ENCODE data around the gene ENPP3. TPM values are rescaled to one million over a fixed set of nuclear protein-coding genes. Genes with fewer than 3 reads are reported as not detected.

The ENPP3 gene
- total and polyA plus RNA-seq, 2 experiments from 2014 or later = not detected

DNA sequence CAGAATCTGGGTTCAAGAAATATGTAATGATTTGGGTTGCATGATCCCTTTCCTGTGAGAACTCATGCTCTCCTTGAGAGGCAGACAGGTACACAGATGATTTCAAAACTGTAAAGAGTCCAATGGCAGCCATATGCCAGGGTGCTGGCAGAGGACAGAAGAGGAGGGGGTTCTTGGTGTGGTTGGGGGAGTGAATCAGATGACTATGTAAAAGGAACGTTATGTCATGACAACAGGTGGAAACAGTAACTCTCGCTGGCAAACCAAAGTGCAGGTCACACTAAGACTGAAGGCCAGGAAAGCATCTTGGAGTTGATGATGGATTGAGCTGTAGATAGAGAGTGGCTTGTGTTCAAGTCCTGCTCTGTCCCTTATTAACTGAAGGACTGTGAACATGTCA, 43.8 kb downstream of the ENPP3 start (continued):
- TF ChIP-seq, protein P1, sequence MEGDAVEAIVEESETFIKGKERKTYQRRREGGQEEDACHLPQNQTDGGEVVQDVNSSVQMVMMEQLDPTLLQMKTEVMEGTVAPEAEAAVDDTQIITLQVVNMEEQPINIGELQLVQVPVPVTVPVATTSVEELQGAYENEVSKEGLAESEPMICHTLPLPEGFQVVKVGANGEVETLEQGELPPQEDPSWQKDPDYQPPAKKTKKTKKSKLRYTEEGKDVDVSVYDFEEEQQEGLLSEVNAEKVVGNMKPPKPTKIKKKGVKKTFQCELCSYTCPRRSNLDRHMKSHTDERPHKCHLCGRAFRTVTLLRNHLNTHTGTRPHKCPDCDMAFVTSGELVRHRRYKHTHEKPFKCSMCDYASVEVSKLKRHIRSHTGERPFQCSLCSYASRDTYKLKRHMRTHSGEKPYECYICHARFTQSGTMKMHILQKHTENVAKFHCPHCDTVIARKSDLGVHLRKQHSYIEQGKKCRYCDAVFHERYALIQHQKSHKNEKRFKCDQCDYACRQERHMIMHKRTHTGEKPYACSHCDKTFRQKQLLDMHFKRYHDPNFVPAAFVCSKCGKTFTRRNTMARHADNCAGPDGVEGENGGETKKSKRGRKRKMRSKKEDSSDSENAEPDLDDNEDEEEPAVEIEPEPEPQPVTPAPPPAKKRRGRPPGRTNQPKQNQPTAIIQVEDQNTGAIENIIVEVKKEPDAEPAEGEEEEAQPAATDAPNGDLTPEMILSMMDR (conservative IDR thresholded peaks at IDR 0.05; ENCODE audit: low read depth in 2 of 2) = no peak

DNA sequence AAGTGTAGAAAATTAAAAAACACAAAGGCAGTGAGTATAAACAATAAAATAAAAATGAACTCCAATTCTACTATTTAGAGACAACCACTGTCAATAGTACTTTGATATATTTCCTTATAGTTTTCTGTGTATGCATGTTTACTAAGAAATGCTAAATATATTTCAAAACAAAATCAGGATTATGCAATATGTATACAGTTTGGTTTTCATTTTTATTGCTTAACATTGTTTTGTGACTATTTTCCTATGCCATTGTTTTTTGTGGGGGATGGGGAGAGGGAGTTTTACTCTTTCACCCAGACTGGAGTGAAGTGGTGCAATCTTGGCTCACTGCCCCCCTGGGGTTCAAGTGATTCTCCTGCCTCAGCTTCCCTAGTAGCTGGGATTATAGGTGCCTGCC, 44.5 kb downstream of the ENPP3 start:
- no peak overlapping the region for H3K4me3 ChIP-seq
- ATAC-seq (no peak), DNase-seq (ENCODE audit: low spot score) (no peak)
- no peak overlapping the region for H2AFZ ChIP-seq
- H3K9me2 ChIP-seq (ENCODE audit: insufficient read depth) = no peaks in the 10 kb centered on the region; the same call in 1 of the 2 replicates
- no peak overlapping the region for H3K27ac ChIP-seq (ENCODE audit: low read depth)
- H3K4me2 ChIP-seq = no peak overlapping the region
- no peak overlapping the region for H3K4me3 Mint-ChIP-seq
- no peaks in the 10 kb centered on the region for H3F3A ChIP-seq (replicated peaks; ENCODE audit: low read depth)
- H3K4me1 ChIP-seq (ENCODE audit: insufficient read depth) = no peaks in the 10 kb centered on the region
- H3K4me1 Mint-ChIP-seq = peaks cover 18% of the 10 kb centered on the region
- no peaks in the 10 kb centered on the region for H3K79me2 ChIP-seq (replicated peaks; ENCODE audit: insufficient read depth)
- no peaks in the 10 kb centered on the region for H3K9me3 Mint-ChIP-seq
- no peaks in the 10 kb centered on the region for H4K20me1 ChIP-seq (replicated peaks; ENCODE audit: insufficient read depth)
- no peaks in the 10 kb centered on the region for H3K36me3 Mint-ChIP-seq (ENCODE audit: low read depth)
- H3K27me3 Mint-ChIP-seq (ENCODE audit: insufficient read depth, low read depth, poor library complexity) = peaks cover 3% of the 10 kb centered on the region
- no peak overlapping the region for H3K27ac Mint-ChIP-seq
- H3K27me3 ChIP-seq (ENCODE audit: insufficient read depth) = no peaks in the 10 kb centered on the region
- no peaks in the 10 kb centered on the region for H3K36me3 ChIP-seq (ENCODE audit: insufficient read depth)
- TF ChIP-seq, protein P2, sequence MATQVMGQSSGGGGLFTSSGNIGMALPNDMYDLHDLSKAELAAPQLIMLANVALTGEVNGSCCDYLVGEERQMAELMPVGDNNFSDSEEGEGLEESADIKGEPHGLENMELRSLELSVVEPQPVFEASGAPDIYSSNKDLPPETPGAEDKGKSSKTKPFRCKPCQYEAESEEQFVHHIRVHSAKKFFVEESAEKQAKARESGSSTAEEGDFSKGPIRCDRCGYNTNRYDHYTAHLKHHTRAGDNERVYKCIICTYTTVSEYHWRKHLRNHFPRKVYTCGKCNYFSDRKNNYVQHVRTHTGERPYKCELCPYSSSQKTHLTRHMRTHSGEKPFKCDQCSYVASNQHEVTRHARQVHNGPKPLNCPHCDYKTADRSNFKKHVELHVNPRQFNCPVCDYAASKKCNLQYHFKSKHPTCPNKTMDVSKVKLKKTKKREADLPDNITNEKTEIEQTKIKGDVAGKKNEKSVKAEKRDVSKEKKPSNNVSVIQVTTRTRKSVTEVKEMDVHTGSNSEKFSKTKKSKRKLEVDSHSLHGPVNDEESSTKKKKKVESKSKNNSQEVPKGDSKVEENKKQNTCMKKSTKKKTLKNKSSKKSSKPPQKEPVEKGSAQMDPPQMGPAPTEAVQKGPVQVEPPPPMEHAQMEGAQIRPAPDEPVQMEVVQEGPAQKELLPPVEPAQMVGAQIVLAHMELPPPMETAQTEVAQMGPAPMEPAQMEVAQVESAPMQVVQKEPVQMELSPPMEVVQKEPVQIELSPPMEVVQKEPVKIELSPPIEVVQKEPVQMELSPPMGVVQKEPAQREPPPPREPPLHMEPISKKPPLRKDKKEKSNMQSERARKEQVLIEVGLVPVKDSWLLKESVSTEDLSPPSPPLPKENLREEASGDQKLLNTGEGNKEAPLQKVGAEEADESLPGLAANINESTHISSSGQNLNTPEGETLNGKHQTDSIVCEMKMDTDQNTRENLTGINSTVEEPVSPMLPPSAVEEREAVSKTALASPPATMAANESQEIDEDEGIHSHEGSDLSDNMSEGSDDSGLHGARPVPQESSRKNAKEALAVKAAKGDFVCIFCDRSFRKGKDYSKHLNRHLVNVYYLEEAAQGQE (IDR thresholded peaks at IDR 0.05; ENCODE audit: unreplicated experiment) = no peak
- no peak for TF ChIP-seq JUNB (IDR thresholded peaks at IDR 0.05; ENCODE audit: unreplicated experiment)
- no peak for TF ChIP-seq ZNF331 (CRISPR knock-in tag; IDR thresholded peaks at IDR 0.05; ENCODE audit: low read depth)
- TF ChIP-seq POLR2AphosphoS5 (IDR thresholded peaks at IDR 0.05; ENCODE audit: low read depth) = no peak
- no peak for TF ChIP-seq STAT1 (IDR thresholded peaks at IDR 0.05; ENCODE audit: unreplicated experiment)
- TF ChIP-seq, protein P3, sequence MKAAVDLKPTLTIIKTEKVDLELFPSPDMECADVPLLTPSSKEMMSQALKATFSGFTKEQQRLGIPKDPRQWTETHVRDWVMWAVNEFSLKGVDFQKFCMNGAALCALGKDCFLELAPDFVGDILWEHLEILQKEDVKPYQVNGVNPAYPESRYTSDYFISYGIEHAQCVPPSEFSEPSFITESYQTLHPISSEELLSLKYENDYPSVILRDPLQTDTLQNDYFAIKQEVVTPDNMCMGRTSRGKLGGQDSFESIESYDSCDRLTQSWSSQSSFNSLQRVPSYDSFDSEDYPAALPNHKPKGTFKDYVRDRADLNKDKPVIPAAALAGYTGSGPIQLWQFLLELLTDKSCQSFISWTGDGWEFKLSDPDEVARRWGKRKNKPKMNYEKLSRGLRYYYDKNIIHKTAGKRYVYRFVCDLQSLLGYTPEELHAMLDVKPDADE (IDR thresholded peaks at IDR 0.05) = no peak
- TF ChIP-seq ZNF114 (CRISPR knock-in tag; IDR thresholded peaks at IDR 0.05) = no peak
- TF ChIP-seq EZH2phosphoT487 (IDR thresholded peaks at IDR 0.05; ENCODE audit: unreplicated experiment) = no peak
- no peak for TF ChIP-seq CREB1 (CRISPR knock-in tag; IDR thresholded peaks at IDR 0.05; ENCODE audit: low read depth)
- TF ChIP-seq, protein P4, sequence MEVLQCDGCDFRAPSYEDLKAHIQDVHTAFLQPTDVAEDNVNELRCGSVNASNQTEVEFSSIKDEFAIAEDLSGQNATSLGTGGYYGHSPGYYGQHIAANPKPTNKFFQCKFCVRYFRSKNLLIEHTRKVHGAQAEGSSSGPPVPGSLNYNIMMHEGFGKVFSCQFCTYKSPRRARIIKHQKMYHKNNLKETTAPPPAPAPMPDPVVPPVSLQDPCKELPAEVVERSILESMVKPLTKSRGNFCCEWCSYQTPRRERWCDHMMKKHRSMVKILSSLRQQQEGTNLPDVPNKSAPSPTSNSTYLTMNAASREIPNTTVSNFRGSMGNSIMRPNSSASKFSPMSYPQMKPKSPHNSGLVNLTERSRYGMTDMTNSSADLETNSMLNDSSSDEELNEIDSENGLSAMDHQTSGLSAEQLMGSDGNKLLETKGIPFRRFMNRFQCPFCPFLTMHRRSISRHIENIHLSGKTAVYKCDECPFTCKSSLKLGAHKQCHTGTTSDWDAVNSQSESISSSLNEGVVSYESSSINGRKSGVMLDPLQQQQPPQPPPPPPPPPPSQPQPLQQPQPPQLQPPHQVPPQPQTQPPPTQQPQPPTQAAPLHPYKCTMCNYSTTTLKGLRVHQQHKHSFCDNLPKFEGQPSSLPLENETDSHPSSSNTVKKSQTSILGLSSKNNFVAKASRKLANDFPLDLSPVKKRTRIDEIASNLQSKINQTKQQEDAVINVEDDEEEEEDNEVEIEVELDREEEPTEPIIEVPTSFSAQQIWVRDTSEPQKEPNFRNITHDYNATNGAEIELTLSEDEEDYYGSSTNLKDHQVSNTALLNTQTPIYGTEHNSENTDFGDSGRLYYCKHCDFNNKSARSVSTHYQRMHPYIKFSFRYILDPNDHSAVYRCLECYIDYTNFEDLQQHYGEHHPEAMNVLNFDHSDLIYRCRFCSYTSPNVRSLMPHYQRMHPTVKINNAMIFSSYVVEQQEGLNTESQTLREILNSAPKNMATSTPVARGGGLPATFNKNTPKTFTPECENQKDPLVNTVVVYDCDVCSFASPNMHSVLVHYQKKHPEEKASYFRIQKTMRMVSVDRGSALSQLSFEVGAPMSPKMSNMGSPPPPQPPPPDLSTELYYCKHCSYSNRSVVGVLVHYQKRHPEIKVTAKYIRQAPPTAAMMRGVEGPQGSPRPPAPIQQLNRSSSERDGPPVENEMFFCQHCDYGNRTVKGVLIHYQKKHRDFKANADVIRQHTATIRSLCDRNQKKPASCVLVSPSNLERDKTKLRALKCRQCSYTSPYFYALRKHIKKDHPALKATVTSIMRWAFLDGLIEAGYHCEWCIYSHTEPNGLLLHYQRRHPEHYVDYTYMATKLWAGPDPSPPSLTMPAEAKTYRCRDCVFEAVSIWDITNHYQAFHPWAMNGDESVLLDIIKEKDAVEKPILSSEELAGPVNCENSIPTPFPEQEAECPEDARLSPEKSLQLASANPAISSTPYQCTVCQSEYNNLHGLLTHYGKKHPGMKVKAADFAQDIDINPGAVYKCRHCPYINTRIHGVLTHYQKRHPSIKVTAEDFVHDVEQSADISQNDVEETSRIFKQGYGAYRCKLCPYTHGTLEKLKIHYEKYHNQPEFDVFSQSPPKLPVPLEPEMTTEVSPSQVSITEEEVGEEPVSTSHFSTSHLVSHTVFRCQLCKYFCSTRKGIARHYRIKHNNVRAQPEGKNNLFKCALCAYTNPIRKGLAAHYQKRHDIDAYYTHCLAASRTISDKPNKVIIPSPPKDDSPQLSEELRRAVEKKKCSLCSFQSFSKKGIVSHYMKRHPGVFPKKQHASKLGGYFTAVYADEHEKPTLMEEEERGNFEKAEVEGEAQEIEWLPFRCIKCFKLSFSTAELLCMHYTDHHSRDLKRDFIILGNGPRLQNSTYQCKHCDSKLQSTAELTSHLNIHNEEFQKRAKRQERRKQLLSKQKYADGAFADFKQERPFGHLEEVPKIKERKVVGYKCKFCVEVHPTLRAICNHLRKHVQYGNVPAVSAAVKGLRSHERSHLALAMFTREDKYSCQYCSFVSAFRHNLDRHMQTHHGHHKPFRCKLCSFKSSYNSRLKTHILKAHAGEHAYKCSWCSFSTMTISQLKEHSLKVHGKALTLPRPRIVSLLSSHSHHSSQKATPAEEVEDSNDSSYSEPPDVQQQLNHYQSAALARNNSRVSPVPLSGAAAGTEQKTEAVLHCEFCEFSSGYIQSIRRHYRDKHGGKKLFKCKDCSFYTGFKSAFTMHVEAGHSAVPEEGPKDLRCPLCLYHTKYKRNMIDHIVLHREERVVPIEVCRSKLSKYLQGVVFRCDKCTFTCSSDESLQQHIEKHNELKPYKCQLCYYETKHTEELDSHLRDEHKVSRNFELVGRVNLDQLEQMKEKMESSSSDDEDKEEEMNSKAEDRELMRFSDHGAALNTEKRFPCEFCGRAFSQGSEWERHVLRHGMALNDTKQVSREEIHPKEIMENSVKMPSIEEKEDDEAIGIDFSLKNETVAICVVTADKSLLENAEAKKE (CRISPR knock-in tag; IDR thresholded peaks at IDR 0.05) = no peak
- TF ChIP-seq EZH2 (IDR thresholded peaks at IDR 0.05; ENCODE audit: low read depth, unreplicated experiment) = no peak
